D721Med (cell line): ENCODE results near the gene ST3GAL3.
"Not testable (repeated sequence)": the region's sequence is repeated elsewhere in the genome, so short reads cannot be mapped to it uniquely, and the experiment has no call there.

Experiments
- DNase-seq: peaks from one replicate; pipeline ENCODE4 v3.0.0; 2011; ENCODE audit warnings: low spot score; ENCODE audit not compliant: insufficient read length
- FAIRE-seq: peaks from 2 replicates; lab custom pipeline; 2011; peaks lifted over from hg19 to GRCh38; lab: Jason Lieb, UNC
- CTCF ChIP-seq: IDR thresholded peaks from 2 replicates; pipeline ENCODE4 v1.5.1; 2012; ENCODE audit warnings: mild to moderate bottlenecking, control low read depth; ENCODE audit not compliant: insufficient read depth; ENCODE audit errors: missing control alignments

ST3GAL3 gene

GRCh38 chr1:43711049-43711448 lies 3.7 kb downstream of the ST3GAL3 start:
- no peak for FAIRE-seq
- TF ChIP-seq CTCF: no peak
- no peak for DNase-seq

- TF ChIP-seq CTCF: no peak
- FAIRE-seq (no peak), DNase-seq (no peak)
Measured at GRCh38 chr1:43711524-43712386, 4.4 kb downstream of the ST3GAL3 start.

GRCh38 chr1:43716559-43717281 lies 9.4 kb downstream of the ST3GAL3 start:
- DNase-seq (peak; percentile 35), FAIRE-seq (peak; percentile 81)
- TF ChIP-seq CTCF: no peak

- no peak for TF ChIP-seq CTCF
- FAIRE-seq (no peak), DNase-seq (no peak)
Measured at GRCh38 chr1:43719063-43719462, 11.7 kb downstream of the ST3GAL3 start.

GRCh38 chr1:43719670-43720419 lies 12.5 kb downstream of the ST3GAL3 start:
- DNase-seq, FAIRE-seq: not testable (repeated sequence)

GRCh38 chr1:43722810-43723209 lies 15.5 kb downstream of the ST3GAL3 start:
- no peak for TF ChIP-seq CTCF
- DNase-seq (no peak), FAIRE-seq (no peak)

- no peak for TF ChIP-seq CTCF
- FAIRE-seq (no peak), DNase-seq (no peak)
Measured at GRCh38 chr1:43729816-43730463, 22.6 kb downstream of the ST3GAL3 start.
